ENCODE measurements around the gene MAP3K4. TPM values are rescaled to one million over a fixed set of nuclear protein-coding genes. Genes with fewer than 3 reads are reported as not detected.

MAP3K4 gene
- polyA plus RNA-seq, 1 donor from 2014 or later = 31.0 TPM

GRCh38 chr6:160967351-160967750 lies 24.2 kb upstream of the MAP3K4 start:
- Histone ChIP-seq H3K36me3 (ENCODE audit: insufficient read depth, low read length) (no peaks in the 10 kb centered on the region), H2AFZ (ENCODE audit: low read depth, low read length) (no peak overlapping the region), H3K9me3 (ENCODE audit: low read length) (no peaks in the 10 kb centered on the region), H3K79me2 (replicated peaks; ENCODE audit: insufficient read depth, low read length) (no peaks in the 10 kb centered on the region), H3K4me2 (ENCODE audit: low read length) (no peak overlapping the region), H3K27ac (ENCODE audit: low read length) (no peak overlapping the region), H4K20me1 (ENCODE audit: insufficient read depth) (no peaks in the 10 kb centered on the region), H3F3A (ENCODE audit: insufficient read depth, low read length, poor library complexity, severe bottlenecking) (no peaks in the 10 kb centered on the region), H3K4me3 (ENCODE audit: low read length) (no peak overlapping the region), H3K27me3 (ENCODE audit: insufficient read depth, low read depth, low read length) (no peaks in the 10 kb centered on the region), H3K9me2 (ENCODE audit: insufficient read depth, low read length) (no peaks in the 10 kb centered on the region), H3K9ac (ENCODE audit: low read length) (no peak overlapping the region)
- TF ChIP-seq EZH2 (IDR thresholded peaks at IDR 0.05; ENCODE audit: borderline replicate concordance, insufficient read depth, low read length, poor library complexity, severe bottlenecking) (no peak), EP300 (conservative IDR thresholded peaks at IDR 0.05; ENCODE audit: poor library complexity, severe bottlenecking) (no peak)

GRCh38 chr6:160967833-160968232 lies 23.7 kb upstream of the MAP3K4 start:
- TF ChIP-seq EZH2 (IDR thresholded peaks at IDR 0.05; ENCODE audit: borderline replicate concordance, insufficient read depth, low read length, poor library complexity, severe bottlenecking) (no peak), SMC3 (conservative IDR thresholded peaks at IDR 0.05; ENCODE audit: poor library complexity) (no peak), CTCF (IDR thresholded peaks at IDR 0.05; ENCODE audit: poor library complexity, severe bottlenecking) (no peak), TAF1 (IDR thresholded peaks at IDR 0.05; ENCODE audit: low read depth) (no peak), RAD21 (conservative IDR thresholded peaks at IDR 0.05) (no peak), POLR2AphosphoS5 (IDR thresholded peaks at IDR 0.05) (no peak), EP300 (conservative IDR thresholded peaks at IDR 0.05; ENCODE audit: poor library complexity, severe bottlenecking) (no peak), REST (IDR thresholded peaks at IDR 0.05; ENCODE audit: borderline replicate concordance) (no peak), MXI1 (conservative IDR thresholded peaks at IDR 0.05; ENCODE audit: poor library complexity, severe bottlenecking) (no peak)
- Histone ChIP-seq H3K9ac (ENCODE audit: low read length) (no peak overlapping the region), H3F3A (ENCODE audit: insufficient read depth, low read length, poor library complexity, severe bottlenecking) (no peaks in the 10 kb centered on the region), H3K36me3 (ENCODE audit: insufficient read depth, low read length) (no peaks in the 10 kb centered on the region), H3K9me2 (ENCODE audit: insufficient read depth, low read length) (no peaks in the 10 kb centered on the region), H3K79me2 (replicated peaks; ENCODE audit: insufficient read depth, low read length) (no peaks in the 10 kb centered on the region), H2AFZ (ENCODE audit: low read depth, low read length) (no peak overlapping the region), H4K20me1 (ENCODE audit: insufficient read depth) (no peaks in the 10 kb centered on the region), H3K4me2 (ENCODE audit: low read length) (no peak overlapping the region), H3K4me3 (ENCODE audit: low read length) (no peak overlapping the region), H3K27ac (ENCODE audit: low read length) (no peak overlapping the region), H3K27me3 (ENCODE audit: insufficient read depth, low read depth, low read length) (no peaks in the 10 kb centered on the region), H3K9me3 (ENCODE audit: low read length) (no peaks in the 10 kb centered on the region)

GRCh38 chr6:160971171-160971570 lies 20.4 kb upstream of the MAP3K4 start:
- TF ChIP-seq MXI1 (conservative IDR thresholded peaks at IDR 0.05; ENCODE audit: poor library complexity, severe bottlenecking) (no peak), EP300 (conservative IDR thresholded peaks at IDR 0.05; ENCODE audit: poor library complexity, severe bottlenecking) (no peak)
- no peaks in the 10 kb centered on the region for H4K20me1 ChIP-seq (ENCODE audit: insufficient read depth)
- H3F3A ChIP-seq (ENCODE audit: insufficient read depth, low read length, poor library complexity, severe bottlenecking) = no peaks in the 10 kb centered on the region
- H3K27ac ChIP-seq (ENCODE audit: low read length) = no peak overlapping the region
- no peak overlapping the region for H3K9ac ChIP-seq (ENCODE audit: low read length)
- H3K27me3 ChIP-seq (ENCODE audit: insufficient read depth, low read depth, low read length) = no peaks in the 10 kb centered on the region
- H3K4me2 ChIP-seq (ENCODE audit: low read length) = no peak overlapping the region
- H3K9me3 ChIP-seq (ENCODE audit: low read length) = no peaks in the 10 kb centered on the region
- no peak overlapping the region for H3K4me3 ChIP-seq (ENCODE audit: low read length)
- H3K79me2 ChIP-seq (replicated peaks; ENCODE audit: insufficient read depth, low read length) = no peaks in the 10 kb centered on the region
- H3K9me2 ChIP-seq (ENCODE audit: insufficient read depth, low read length) = no peaks in the 10 kb centered on the region
- no peaks in the 10 kb centered on the region for H3K36me3 ChIP-seq (ENCODE audit: insufficient read depth, low read length)
- no peak overlapping the region for H2AFZ ChIP-seq (ENCODE audit: low read depth, low read length)
